SK-N-SH (cell line): ENCODE measurements around the gene NSMCE1. TPM values are rescaled to one million over a fixed set of nuclear protein-coding genes. Genes with fewer than 3 reads are reported as not detected.

Experiments used
- CTCF ChIA-PET: fragments of 300-600, 350-600 bp; formaldehyde crosslinking; extraction: SDS; loops from one replicate; lab custom pipeline; 2021; lab: Yijun Ruan, JAX
- POLR2A ChIA-PET: fragments of 350-600 bp; sonication (Branson Sonifier 250); formaldehyde crosslinking; extraction: SDS; loops from one replicate; lab custom pipeline; 2020; ENCODE audit warnings: antibody characterized with exemption, inconsistent platforms; lab: Yijun Ruan, JAX
- DNase-seq: peaks from one replicate; pipeline ENCODE4 v3.0.0; 2012
- H2AFZ ChIP-seq: fragments of 200-600 bp; sonication (generic); 2 replicates; pipeline ENCODE4 v1.8.1; 2016; ENCODE audit warnings: antibody characterized with exemption, mild to moderate bottlenecking, low read depth
- H3F3A ChIP-seq: fragments of 200-600 bp; sonication (generic); replicated peaks from 2 replicates; pipeline ENCODE3; 2016; ENCODE audit warnings: antibody characterized with exemption, mild to moderate bottlenecking; ENCODE audit not compliant: insufficient read depth
- H3K27ac ChIP-seq, 2 experiments: fragments of 200-500 bp in 1 of 2; fragments of 200-600 bp in 1 of 2; sonication (Bioruptor generic) in 1 of 2; sonication (generic), shearing (Covaris generic) in 1 of 2; 2 replicates each; pipeline versions ENCODE4 v1.5.1 to v1.6.1; 2014 to 2016; ENCODE audit warnings: low read depth in 2 of 2, inconsistent platforms in 1 of 2, low read length in 1 of 2, mild to moderate bottlenecking in 1 of 2, mixed read lengths in 1 of 2
- H3K27me3 ChIP-seq: fragments of 200-600 bp; sonication (generic), shearing (Covaris generic); 2 replicates; pipeline ENCODE4 v1.6.1; 2016; ENCODE audit warnings: mixed run types; ENCODE audit not compliant: insufficient read depth
- H3K36me3 ChIP-seq, 2 experiments: fragments of 200-500 bp in 1 of 2; fragments of 200-600 bp in 1 of 2; sonication (Bioruptor generic) in 1 of 2; sonication (generic) in 1 of 2; replicated peaks in 1 of 2; 2 replicates each; pipeline versions ENCODE3 to v1.5.1; 2014 to 2016; ENCODE audit warnings: low read length in 1 of 2, mild to moderate bottlenecking in 1 of 2; ENCODE audit not compliant: insufficient read depth in 2 of 2, control insufficient read depth in 1 of 2
- H3K4me1 ChIP-seq, 2 experiments: fragments of 200-500 bp in 1 of 2; fragments of 200-600 bp in 1 of 2; sonication (Bioruptor generic) in 1 of 2; sonication (generic), shearing (Covaris generic) in 1 of 2; 2 replicates each; pipeline versions ENCODE4 v1.5.1 to v1.6.1; 2014 to 2016; ENCODE audit warnings: low read depth in 1 of 2, low read length in 1 of 2, mixed run types in 1 of 2; ENCODE audit not compliant: insufficient read depth in 2 of 2, control insufficient read depth in 1 of 2
- H3K4me2 ChIP-seq: fragments of 200-600 bp; sonication (generic), shearing (Covaris generic); 2 replicates; pipeline ENCODE4 v1.6.1; 2017; ENCODE audit warnings: mixed run types
- H3K4me3 ChIP-seq, 2 experiments: fragments of 200-500 bp in 1 of 2; fragments of 200-600 bp in 1 of 2; sonication (Bioruptor generic) in 1 of 2; sonication (generic), shearing (Covaris generic) in 1 of 2; 2 replicates each; pipeline versions ENCODE4 v1.5.1 to v1.8.1; 2014 to 2016; ENCODE audit warnings: low read depth in 2 of 2, inconsistent platforms in 1 of 2, low read length in 1 of 2, mild to moderate bottlenecking in 1 of 2, mixed read lengths in 1 of 2, moderate library complexity in 1 of 2
- H3K79me2 ChIP-seq: fragments of 200-600 bp; sonication (generic); 2 replicates; pipeline ENCODE4 v1.8.1; 2017; ENCODE audit warnings: mild to moderate bottlenecking; ENCODE audit not compliant: insufficient read depth
- H3K9ac ChIP-seq: fragments of 200-600 bp; sonication (generic); 2 replicates; pipeline ENCODE4 v1.6.1; 2017; ENCODE audit warnings: mixed run types
- H3K9me2 ChIP-seq: fragments of 200-600 bp; sonication (generic); 2 replicates; pipeline ENCODE4 v1.6.1; 2017; ENCODE audit warnings: mixed run types
- H3K9me3 ChIP-seq: fragments of 200-600 bp; sonication (generic); 2 replicates; pipeline ENCODE4 v1.6.1; 2017; ENCODE audit warnings: mixed run types, mild to moderate bottlenecking, moderate library complexity
- H4K20me1 ChIP-seq: fragments of 200-600 bp; sonication (generic); 2 replicates; pipeline ENCODE4 v1.6.1; 2017; ENCODE audit warnings: mild to moderate bottlenecking, mixed run types; ENCODE audit not compliant: insufficient read depth
- ELF1 ChIP-seq: IDR thresholded peaks from 2 replicates; pipeline ENCODE4 v1.4.0; 2012
- FOSL2 ChIP-seq: IDR thresholded peaks from 2 replicates; pipeline ENCODE4 v1.4.0; 2012; ENCODE audit warnings: low read depth, mild to moderate bottlenecking, moderate library complexity, borderline replicate concordance
- FOXM1 ChIP-seq: IDR thresholded peaks from 2 replicates; pipeline ENCODE4 v1.4.0; 2012; ENCODE audit warnings: low read depth, mild to moderate bottlenecking
- GATA2 ChIP-seq: sonication (generic); formaldehyde crosslinking; IDR thresholded peaks from 2 replicates; pipeline ENCODE4 v1.5.0; 2020; ENCODE audit warnings: mild to moderate bottlenecking, missing genetic modification reagents
- JUND ChIP-seq: IDR thresholded peaks from 2 replicates; pipeline ENCODE4 v1.4.0; 2012
- MAX ChIP-seq: IDR thresholded peaks from 2 replicates; pipeline ENCODE4 v1.4.0; 2012; ENCODE audit warnings: low read depth
- MEF2A ChIP-seq: IDR thresholded peaks from 2 replicates; pipeline ENCODE4 v1.4.0; 2012; ENCODE audit warnings: low read depth, borderline replicate concordance
- MXI1 ChIP-seq: IDR thresholded peaks from 2 replicates; pipeline ENCODE4 v1.6.1; 2012; ENCODE audit warnings: mild to moderate bottlenecking, low read depth, low read length, improper control_type of control experiment
- NFIC ChIP-seq: IDR thresholded peaks from 2 replicates; pipeline ENCODE4 v1.4.0; 2012; ENCODE audit warnings: borderline replicate concordance
- NRF1 ChIP-seq: IDR thresholded peaks from 2 replicates; pipeline ENCODE4 v1.6.1; 2012; ENCODE audit warnings: low read depth, mild to moderate bottlenecking, low read length
- RCOR1 ChIP-seq: fragments of 150-350 bp; IDR thresholded peaks from 2 replicates; pipeline ENCODE4 v1.6.1; 2017; ENCODE audit warnings: antibody characterized with exemption, low read length
- REST ChIP-seq: IDR thresholded peaks from 2 replicates; pipeline ENCODE4 v1.6.1; 2012; ENCODE audit warnings: mild to moderate bottlenecking, low read depth, low read length, moderate library complexity
- RFX5 ChIP-seq: IDR thresholded peaks from 2 replicates; pipeline ENCODE4 v1.6.1; 2012; ENCODE audit warnings: mild to moderate bottlenecking, improper control_type of control experiment, low read length
- RXRA ChIP-seq: IDR thresholded peaks from 2 replicates; pipeline ENCODE4 v1.4.0; 2012; ENCODE audit warnings: low read depth, mild to moderate bottlenecking, borderline replicate concordance
- SIN3A ChIP-seq: IDR thresholded peaks from 2 replicates; pipeline ENCODE4 v1.6.1; 2012; ENCODE audit warnings: low read depth, mild to moderate bottlenecking, low read length, moderate library complexity, borderline replicate concordance
- SMC3 ChIP-seq: IDR thresholded peaks from 2 replicates; pipeline ENCODE4 v1.6.1; 2012; ENCODE audit warnings: low read depth, low read length, improper control_type of control experiment
- TAF1 ChIP-seq: IDR thresholded peaks from 2 replicates; pipeline ENCODE4 v1.6.1; 2012; ENCODE audit warnings: low read depth, mild to moderate bottlenecking, low read length, moderate library complexity, borderline replicate concordance
- TCF12 ChIP-seq: IDR thresholded peaks from 2 replicates; pipeline ENCODE4 v1.4.0; 2012
- YY1 ChIP-seq: IDR thresholded peaks from 2 replicates; pipeline ENCODE4 v1.4.0; 2012; ENCODE audit warnings: low read depth, mild to moderate bottlenecking
- ZBTB33 ChIP-seq: IDR thresholded peaks from 2 replicates; pipeline ENCODE4 v1.4.0; 2012; ENCODE audit warnings: low read depth, borderline replicate concordance
- WGBS: methylation state at CpG from one replicate; pipeline ENCODE4 v1.1.6; 2017; ENCODE audit warnings: low lambda C conversion rate; 5-methylcytosine and 5-hydroxymethylcytosine counted together
- polyA plus RNA-seq, 3 experiments: library from polyadenylated mRNA; depleted of rRNA; stranded (reverse); fragments of >200 nt; gene quantifications; 2 replicates each; pipeline ENCODE4 v1.2.3, GENCODE V29; 2012

Gene NSMCE1
- polyA plus RNA-seq, 1 of the 3 experiments (the other 2 are of a cell fraction) = 39.8 TPM

- Histone ChIP-seq H3K4me1 (peaks cover 0 to 11% of the 10 kb centered on the region in 2 experiments; a peak in 1 of 4 replicates), H3F3A (no peaks in the 10 kb centered on the region), H3K27me3 (no peaks in the 10 kb centered on the region; the same call in 1 of the 2 replicates), H2AFZ (no peak overlapping the region), H3K9me2 (no peaks in the 10 kb centered on the region), H3K9me3 (no peaks in the 10 kb centered on the region), H3K4me2 (no peak overlapping the region), H3K36me3 (no peaks in the 10 kb centered on the region)
- 69% methylated on average over 6 of the region's 7 CpGs for WGBS
- CTCF ChIA-PET = interaction anchor here (1.2 to 1.8 kb wide), 2 partner anchors 10 to 11 kb away, joined by 4 to 5 read pairs; no protein-coding TSS in a partner anchor
- TF ChIP-seq SMC3 (no peak), MXI1 (no peak), ZBTB33 (no peak), MAX (no peak), SIN3A (no peak), JUND (no peak), TCF12 (no peak), FOSL2 (no peak), RFX5 (no peak), NRF1 (no peak), ELF1 (no peak), NFIC (no peak), RXRA (no peak), REST (no peak), RCOR1 (no peak), GATA2 (no peak), TAF1 (no peak), FOXM1 (no peak), MEF2A (no peak), YY1 (no peak)
- TF ChIP-seq, all 33 proteins: peak for 0
- no peak for DNase-seq
- Histone ChIP-seq H3K27ac (no peak overlapping the region), H3K4me3 (no peak overlapping the region), H4K20me1 (no peaks in the 10 kb centered on the region), H3K79me2 (no peaks in the 10 kb centered on the region), H3K9ac (no peak overlapping the region)
- POLR2A ChIA-PET = no interaction called here
Measured at GRCh38 chr16:27191352-27191924, 77.1 kb downstream of the NSMCE1 start.
